HEK293T (cell line): Measurements from ENCODE around the gene TLCD5.

ENCODE experiments used
- CTCF ChIA-PET: fragments of 350-600 bp; formaldehyde crosslinking; extraction: SDS; loops from one replicate; lab custom pipeline; 2021; ENCODE audit warnings: antibody characterized with exemption, inconsistent platforms; lab: Yijun Ruan, JAX
- POLR2A ChIA-PET: fragments of 350-600 bp; formaldehyde crosslinking; extraction: SDS; loops from one replicate; lab custom pipeline; 2020; ENCODE audit warnings: antibody characterized with exemption, inconsistent platforms; lab: Yijun Ruan, JAX
- DNase-seq: peaks from one replicate; pipeline ENCODE4 v3.0.0; 2012; ENCODE audit warnings: mixed read lengths; ENCODE audit errors: extremely low spot score
- ARNT ChIP-seq: fragments of 450-650 bp; IDR thresholded peaks from 2 replicates; pipeline ENCODE4 v1.6.1; 2017; ENCODE audit warnings: mild to moderate bottlenecking
- BHLHE40 ChIP-seq: fragments of 450-650 bp; IDR thresholded peaks from 2 replicates; pipeline ENCODE4 v1.6.1; 2016; ENCODE audit warnings: mild to moderate bottlenecking, moderate library complexity, borderline replicate concordance
- CTBP1 ChIP-seq: fragments of 450-650 bp; IDR thresholded peaks from 2 replicates; pipeline ENCODE4 v1.6.1; 2016; ENCODE audit warnings: borderline replicate concordance
- ELF4 ChIP-seq: fragments of 450-650 bp; IDR thresholded peaks from 2 replicates; pipeline ENCODE4 v1.6.1; 2017; ENCODE audit warnings: antibody characterized with exemption
- FOXA1 ChIP-seq: fragments of 450-650 bp; IDR thresholded peaks from 2 replicates; pipeline ENCODE4 v1.6.1; 2016; ENCODE audit warnings: mild to moderate bottlenecking
- FOXK2 ChIP-seq: fragments of 450-650 bp; IDR thresholded peaks from 2 replicates; pipeline ENCODE4 v1.6.1; 2016; ENCODE audit warnings: mild to moderate bottlenecking
- FOXM1 ChIP-seq: fragments of 450-650 bp; IDR thresholded peaks from 2 replicates; pipeline ENCODE4 v1.6.1; 2017; ENCODE audit warnings: mild to moderate bottlenecking, borderline replicate concordance
- HDGF ChIP-seq: fragments of 450-650 bp; IDR thresholded peaks from 2 replicates; pipeline ENCODE4 v1.6.1; 2017; ENCODE audit warnings: antibody characterized with exemption, borderline replicate concordance
- L3MBTL2 ChIP-seq: fragments of 450-650 bp; conservative IDR thresholded peaks from 2 replicates; pipeline ENCODE4 v1.6.1; 2016; ENCODE audit warnings: mild to moderate bottlenecking
- LEF1 ChIP-seq: fragments of 450-650 bp; IDR thresholded peaks from 2 replicates; pipeline ENCODE4 v1.6.1; 2017; ENCODE audit warnings: mild to moderate bottlenecking, borderline replicate concordance
- NFRKB ChIP-seq: fragments of 450-650 bp; IDR thresholded peaks from 2 replicates; pipeline ENCODE4 v1.6.1; 2016; ENCODE audit warnings: mild to moderate bottlenecking, moderate library complexity
- SP1 ChIP-seq: fragments of 450-650 bp; IDR thresholded peaks from 2 replicates; pipeline ENCODE4 v1.6.1; 2017
- SUZ12 ChIP-seq: fragments of 450-650 bp; IDR thresholded peaks from 2 replicates; pipeline ENCODE4 v1.6.1; 2016; ENCODE audit warnings: mild to moderate bottlenecking
- TARDBP ChIP-seq: fragments of 450-650 bp; IDR thresholded peaks from 2 replicates; pipeline ENCODE4 v1.6.1; 2016
- ZNF384 ChIP-seq: fragments of 450-650 bp; IDR thresholded peaks from 2 replicates; pipeline ENCODE4 v1.6.1; 2016
- TF ChIP-seq, protein P1 (sequence below): fragments of 450-650 bp; IDR thresholded peaks from 2 replicates; pipeline ENCODE4 v1.6.1; 2016

Gene TLCD5

GRCh38 chr11:120304526-120304925 lies 20.6 kb upstream of the TLCD5 start:
- POLR2A ChIA-PET, result no interaction called here
- TF ChIP-seq FOXK2, result no peak
- no peak for TF ChIP-seq SUZ12
- TF ChIP-seq SP1, result no peak
- no peak for TF ChIP-seq NFRKB
- no peak for TF ChIP-seq ELF4
- no peak for TF ChIP-seq FOXM1
- TF ChIP-seq HDGF, result no peak
- TF ChIP-seq FOXA1, result no peak
- no peak for TF ChIP-seq TARDBP
- TF ChIP-seq ZNF384, result no peak
- TF ChIP-seq, protein P1, sequence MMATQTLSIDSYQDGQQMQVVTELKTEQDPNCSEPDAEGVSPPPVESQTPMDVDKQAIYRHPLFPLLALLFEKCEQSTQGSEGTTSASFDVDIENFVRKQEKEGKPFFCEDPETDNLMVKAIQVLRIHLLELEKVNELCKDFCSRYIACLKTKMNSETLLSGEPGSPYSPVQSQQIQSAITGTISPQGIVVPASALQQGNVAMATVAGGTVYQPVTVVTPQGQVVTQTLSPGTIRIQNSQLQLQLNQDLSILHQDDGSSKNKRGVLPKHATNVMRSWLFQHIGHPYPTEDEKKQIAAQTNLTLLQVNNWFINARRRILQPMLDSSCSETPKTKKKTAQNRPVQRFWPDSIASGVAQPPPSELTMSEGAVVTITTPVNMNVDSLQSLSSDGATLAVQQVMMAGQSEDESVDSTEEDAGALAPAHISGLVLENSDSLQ, result no peak
- TF ChIP-seq CTBP1, result no peak
- no peak for TF ChIP-seq ARNT
- no peak for TF ChIP-seq L3MBTL2
- no peak for TF ChIP-seq BHLHE40
- TF ChIP-seq LEF1, result no peak
- CTCF ChIA-PET, result interaction anchor here (1.2 to 1.8 kb wide), 2 partner anchors 17 to 19 kb away, joined by 3 to 5 read pairs; no protein-coding TSS in a partner anchor
- no peak for DNase-seq

DNA sequence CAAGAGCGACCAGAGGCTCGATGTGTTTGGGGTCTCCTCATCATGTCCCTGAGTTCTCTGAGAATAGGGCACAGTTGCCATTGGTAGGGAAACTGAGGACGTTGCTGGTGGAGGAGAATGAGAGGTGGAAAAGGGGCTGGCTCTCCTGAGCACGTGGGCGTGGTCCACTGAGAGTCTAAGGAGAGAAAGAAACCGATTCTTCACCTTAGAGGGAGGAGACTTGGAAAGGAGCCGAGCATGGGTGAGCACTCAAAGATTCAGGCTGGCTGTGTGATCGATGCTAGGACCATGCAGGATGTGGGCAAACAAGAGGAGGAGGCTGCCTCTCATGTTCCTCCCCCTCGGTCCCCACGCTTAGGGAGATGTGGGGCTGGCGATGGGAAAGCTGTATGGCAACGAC lies 19.8 kb upstream of the TLCD5 start:
- DNase-seq, result no peak
- POLR2A ChIA-PET, result no interaction called here
- no peak for TF ChIP-seq BHLHE40
- no peak for TF ChIP-seq LEF1
- TF ChIP-seq, protein P1, result no peak
- no peak for TF ChIP-seq FOXM1
- TF ChIP-seq ARNT, result no peak
- no peak for TF ChIP-seq HDGF
- no peak for TF ChIP-seq SUZ12
- no peak for TF ChIP-seq ELF4
- no peak for TF ChIP-seq FOXK2
- TF ChIP-seq TARDBP, result no peak
- no peak for TF ChIP-seq CTBP1
- TF ChIP-seq ZNF384, result no peak
- no peak for TF ChIP-seq SP1
- no peak for TF ChIP-seq L3MBTL2
- TF ChIP-seq NFRKB, result no peak
- no peak for TF ChIP-seq FOXA1
- CTCF ChIA-PET, result interaction anchor here (1.2 kb wide), 1 partner anchor 18 kb away, joined by 3 read pairs; no protein-coding TSS in a partner anchor

DNA sequence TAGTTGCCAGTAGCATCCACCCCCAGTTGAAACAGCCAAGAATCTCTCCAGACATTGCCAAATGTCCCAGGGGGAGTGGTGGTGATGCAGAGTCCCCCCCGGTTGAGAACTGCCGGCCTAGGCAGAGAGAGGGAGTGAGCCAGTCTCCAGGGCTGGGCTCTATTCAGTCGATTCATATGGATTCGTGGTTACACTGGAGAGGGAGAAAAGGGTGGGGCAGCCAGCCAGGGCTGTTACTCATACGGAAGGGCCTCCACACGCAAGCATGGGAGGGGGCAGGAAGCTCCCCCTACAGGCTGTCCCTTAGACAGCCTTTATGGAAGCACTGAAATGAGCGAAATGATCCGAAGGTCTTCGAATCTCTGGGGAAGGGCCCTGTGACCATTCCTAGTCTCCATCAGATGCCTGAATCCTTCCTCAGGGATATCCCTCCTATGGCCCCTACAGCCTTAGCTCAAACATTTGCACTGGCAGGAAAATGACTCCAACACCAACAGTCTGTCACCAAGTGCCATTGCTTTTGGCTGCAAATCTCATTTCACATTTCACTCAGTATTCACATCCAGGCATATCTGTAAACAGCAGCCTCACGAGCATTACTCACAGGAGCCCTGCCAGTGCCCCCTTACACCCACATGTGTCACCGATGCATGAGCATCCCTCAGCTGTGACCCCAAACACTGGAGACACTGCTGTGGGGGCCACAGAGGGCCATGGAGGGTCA lies 18.4 kb upstream of the TLCD5 start:
- ChIA-PET POLR2A (no interaction called here), CTCF (interaction anchor here (0.6 to 1.6 kb wide), 4 partner anchors 11 to 77 kb away, joined by 3 to 6 read pairs (median 4); no protein-coding TSS in a partner anchor)
- TF ChIP-seq FOXK2 (no peak), FOXM1 (no peak), SP1 (no peak), TARDBP (no peak), HDGF (no peak), L3MBTL2 (no peak), NFRKB (no peak), FOXA1 (no peak), ELF4 (no peak), BHLHE40 (no peak)
- TF ChIP-seq, protein P1, result no peak
- peak; percentile 58 for DNase-seq

DNA sequence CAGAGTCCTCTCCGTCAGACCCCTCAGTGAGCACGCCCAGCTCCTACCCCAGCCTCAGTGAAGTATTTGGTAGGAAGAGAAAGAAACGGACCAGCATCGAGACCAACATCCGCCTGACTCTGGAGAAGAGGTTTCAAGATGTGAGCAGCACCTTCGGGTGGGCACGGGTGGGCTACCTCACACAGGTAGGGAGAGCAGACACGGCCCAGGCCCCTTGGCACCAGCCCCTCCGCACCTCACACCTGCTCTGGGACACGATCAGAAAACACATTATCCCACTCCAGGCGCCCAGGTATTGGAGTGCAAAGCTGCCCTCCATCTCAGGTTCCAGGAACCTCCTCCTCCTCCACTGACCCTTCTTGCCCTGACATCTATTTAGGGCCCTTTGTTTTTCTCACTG lies 17.6 kb upstream of the TLCD5 start:
- no peak for DNase-seq
- TF ChIP-seq CTBP1 (no peak), LEF1 (no peak), BHLHE40 (no peak), TARDBP (no peak), NFRKB (no peak), HDGF (no peak), L3MBTL2 (no peak)
- POLR2A ChIA-PET, result no interaction called here
- CTCF ChIA-PET, result interaction anchor here (1.6 kb wide), 1 partner anchor 10 kb away, joined by 6 read pairs; no protein-coding TSS in a partner anchor

DNA sequence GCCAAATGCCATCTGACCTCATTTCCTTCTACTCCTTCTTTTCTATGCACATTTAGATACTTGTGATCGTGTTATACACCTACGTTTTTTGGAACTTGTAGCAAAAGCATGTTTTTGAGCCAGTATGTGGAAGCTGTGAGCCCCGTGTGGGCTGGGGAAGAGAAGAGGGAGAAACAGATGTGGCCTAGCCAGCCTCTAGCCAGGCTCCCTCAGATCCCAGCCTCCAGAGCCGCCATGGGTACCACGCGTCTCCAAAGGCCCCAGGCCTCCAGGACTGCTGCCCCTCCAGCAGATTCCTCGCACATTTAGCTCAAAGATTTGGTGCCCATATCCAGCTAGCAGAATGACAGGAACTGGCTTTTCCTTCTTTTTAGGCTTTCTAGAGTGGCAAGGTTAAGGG lies 17.0 kb upstream of the TLCD5 start:
- ChIA-PET CTCF (no interaction called here), POLR2A (no interaction called here)
- no peak for DNase-seq
- TF ChIP-seq ZNF384, result no peak
- TF ChIP-seq NFRKB, result no peak
- no peak for TF ChIP-seq ELF4
- TF ChIP-seq ARNT, result no peak
- TF ChIP-seq SUZ12, result no peak
- TF ChIP-seq BHLHE40, result no peak
- TF ChIP-seq L3MBTL2, result no peak
- TF ChIP-seq FOXM1, result no peak
- no peak for TF ChIP-seq FOXK2
- no peak for TF ChIP-seq HDGF
- TF ChIP-seq TARDBP, result no peak
- TF ChIP-seq LEF1, result no peak

- no peak for DNase-seq
- POLR2A ChIA-PET, result no interaction called here
- CTCF ChIA-PET, result no interaction called here
- TF ChIP-seq FOXA1 (no peak), LEF1 (no peak), ELF4 (no peak), NFRKB (no peak)
Measured at GRCh38 chr11:120310870-120311269, 14.2 kb upstream of the TLCD5 start.
